Brain pericyte (primary cell): Measurements from ENCODE around the gene MED26.

ENCODE experiments used
- DNase-seq: peaks from one replicate; pipeline ENCODE4 v3.0.0-alpha.2; 2012; ENCODE audit warnings: low read depth, low spot score

The MED26 gene

DNA sequence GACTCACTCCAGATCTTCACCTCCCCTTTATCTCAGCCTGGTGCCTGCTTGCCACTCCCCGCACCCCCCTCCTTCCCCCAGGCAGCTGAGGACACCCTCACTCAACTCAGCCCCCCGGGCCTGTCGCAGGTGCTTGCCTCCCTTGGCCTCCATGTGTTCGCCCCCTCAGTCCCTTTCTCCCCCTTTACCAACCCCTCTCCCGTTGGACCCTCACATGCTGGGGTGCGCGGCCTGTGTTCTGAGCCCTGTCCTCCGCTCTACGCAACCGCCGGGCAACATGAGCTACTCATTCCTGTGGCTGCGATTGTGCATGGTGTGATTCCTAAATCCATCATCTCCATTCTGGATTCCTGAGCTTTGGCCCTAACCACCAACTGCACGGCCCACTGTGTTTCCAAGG, 90.9 kb downstream of the MED26 start:
- no peak for DNase-seq

GRCh38 chr19:16536130-16536529, 91.9 kb downstream of the MED26 start:
- no peak for DNase-seq

GRCh38 chr19:16535381-16535780, 92.6 kb downstream of the MED26 start:
- DNase-seq, result no peak

GRCh38 chr19:16532440-16533234, 95.4 kb downstream of the MED26 start:
- DNase-seq, result no peak

DNA sequence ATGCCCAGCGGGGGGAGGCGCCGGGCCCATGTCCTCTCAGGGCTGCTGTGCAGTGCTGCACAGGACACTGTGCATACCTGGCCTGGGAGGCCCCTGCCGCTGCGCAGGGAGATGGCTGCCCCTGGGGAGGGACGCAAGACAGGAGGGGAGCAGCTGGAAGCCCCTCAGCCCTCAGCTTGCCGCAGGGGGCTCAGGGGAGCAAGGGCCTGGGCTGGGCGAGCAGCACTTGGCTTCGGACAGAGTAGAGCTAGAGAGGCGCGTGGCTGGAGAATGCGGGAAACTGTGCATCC, 96.7 kb downstream of the MED26 start:
- no peak for DNase-seq

DNA sequence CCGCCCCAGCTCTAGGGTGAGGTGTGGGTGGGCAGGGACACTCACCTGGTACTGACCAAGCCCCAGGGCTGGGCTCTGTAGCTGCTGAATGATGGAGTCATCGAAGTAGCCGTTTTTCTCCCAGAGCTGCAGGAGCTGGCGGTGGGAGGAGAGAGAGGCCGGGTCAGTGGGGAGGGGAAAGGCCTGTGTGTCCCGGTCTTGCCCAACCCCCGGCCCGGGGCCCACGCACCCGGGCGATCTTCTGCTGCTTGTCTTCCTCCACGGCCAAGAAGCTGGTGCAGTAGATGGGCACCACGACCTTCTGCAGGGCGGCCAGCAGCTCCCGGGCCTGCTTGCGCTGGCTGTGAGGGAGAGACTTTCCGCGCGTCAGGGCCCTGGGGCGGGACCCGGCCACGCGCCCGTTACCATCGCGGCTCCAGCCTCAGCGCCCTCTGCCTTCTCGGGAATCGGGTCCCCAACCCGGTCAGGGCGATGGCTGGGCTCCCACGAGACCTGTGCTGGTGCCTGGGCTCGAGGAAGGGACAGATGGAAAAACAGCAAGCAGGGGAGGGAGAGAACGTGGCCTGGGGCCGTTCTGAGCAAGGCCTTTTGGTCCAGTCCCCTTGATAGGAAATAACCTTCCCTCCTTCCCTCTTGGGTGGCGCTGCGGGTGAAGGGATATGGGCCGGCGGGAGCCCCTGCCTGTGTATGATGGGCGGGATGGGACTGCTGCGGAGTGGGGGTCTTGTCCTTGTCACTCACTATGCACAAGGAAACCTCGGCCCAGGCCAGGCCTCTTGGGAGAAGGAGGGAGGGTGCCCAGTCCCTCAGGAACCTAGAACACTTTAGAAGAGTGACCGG, 97.2 kb downstream of the MED26 start:
- no peak for DNase-seq

- no peak for DNase-seq
Observed at GRCh38 chr19:16529466-16530144, 98.4 kb downstream of the MED26 start.

DNA sequence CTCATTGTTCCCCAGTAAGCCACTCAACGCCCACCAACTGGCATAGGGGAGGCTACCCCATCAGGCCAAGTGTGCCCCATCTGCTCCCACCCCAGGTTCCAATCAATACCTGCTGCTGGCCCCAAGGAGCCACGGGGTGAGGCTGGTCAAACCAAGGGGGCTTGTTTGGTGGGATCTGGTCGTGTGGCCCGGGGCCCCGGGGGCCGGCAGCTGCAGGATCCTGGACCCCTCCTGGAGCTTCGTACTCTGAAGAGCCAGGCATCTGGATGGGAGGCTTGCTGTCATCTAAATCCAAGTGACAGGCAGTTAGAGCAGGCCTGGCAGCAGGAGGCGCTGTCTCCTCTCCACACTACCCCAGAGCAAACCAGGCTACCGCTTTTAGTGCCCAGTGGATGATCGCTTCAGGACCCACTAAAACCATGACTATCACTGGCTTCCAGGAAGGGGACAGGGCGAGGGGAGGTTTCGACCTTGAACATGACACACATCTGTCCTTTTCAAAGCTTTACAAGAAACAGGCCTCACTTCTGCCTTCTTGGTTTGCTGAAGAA, 100.0 kb downstream of the MED26 start:
- no peak for DNase-seq

GRCh38 chr19:16527334-16527935, 100.6 kb downstream of the MED26 start:
- DNase-seq, result no peak

DNA sequence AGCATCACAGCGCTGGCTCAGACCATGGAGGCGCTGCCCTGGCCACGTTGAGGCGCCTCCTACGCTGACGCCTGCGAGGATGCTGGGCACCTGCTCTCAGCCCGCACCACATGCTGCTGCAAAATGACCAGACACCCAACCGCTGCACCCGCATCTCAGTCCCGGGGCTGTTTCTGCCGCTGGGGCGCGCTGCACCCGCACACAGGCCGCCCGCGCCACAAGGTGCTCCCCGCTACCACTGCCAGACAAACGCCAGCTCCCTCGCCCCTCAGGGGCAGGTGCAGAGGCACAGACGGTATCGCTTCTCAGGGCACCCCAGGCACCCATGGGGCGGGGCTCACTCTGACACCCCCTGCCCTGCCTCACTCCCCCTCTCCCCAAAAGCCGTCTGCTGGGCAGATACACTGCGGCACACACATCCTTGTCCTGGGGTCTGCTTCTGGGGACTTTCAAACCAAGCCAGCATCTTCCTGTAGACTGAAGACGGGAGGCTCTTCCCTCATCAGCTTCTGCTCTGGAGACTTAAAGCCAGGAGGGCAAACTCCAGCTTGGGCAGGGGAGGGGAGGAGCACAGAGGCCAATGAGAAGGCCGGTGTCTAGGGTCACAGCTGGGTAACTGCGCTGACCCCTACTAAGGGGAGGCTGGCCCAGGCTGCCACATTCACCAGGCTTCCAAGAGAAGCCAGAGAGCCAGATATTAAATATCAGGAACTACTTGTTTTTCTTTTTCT, 102.1 kb downstream of the MED26 start:
- no peak for DNase-seq

DNA sequence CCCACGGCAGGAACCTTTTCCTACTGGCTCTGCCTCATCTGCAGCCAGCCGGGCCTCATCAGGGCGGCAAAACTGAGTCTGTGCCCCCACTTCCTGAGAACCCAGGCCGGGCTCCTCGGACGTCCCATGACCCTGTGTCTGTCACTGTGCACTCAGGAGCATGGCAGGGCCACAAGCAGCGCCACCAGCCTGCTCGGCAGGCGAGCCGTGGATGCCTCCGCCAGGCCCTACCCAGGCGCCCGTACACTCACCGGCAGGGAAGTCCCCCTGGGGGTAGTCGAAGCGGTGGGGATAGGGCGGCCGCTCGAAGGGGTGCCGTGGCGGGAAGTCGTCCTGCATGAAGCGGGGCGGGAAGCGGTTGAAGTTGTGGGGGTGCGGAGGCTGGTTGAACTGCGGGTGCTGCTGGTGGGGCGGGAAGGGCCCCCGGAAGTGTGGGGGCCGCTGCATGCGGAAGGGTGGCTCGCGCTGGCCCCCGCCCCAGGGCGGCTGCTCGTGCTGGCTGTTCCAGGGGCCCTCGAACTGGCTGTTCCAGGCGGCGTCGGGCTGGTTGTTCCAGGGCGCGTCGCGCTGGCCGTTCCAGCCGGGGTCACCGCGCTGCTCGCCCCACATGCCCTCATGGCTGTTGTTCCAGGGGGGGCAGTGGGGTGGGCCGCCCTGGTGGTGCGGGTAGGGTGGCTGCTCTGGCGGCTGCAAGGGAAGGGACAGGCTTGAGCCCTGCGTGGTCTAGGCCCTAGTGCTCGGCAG, 102.8 kb downstream of the MED26 start:
- no peak for DNase-seq
